Effector memory CD4-positive, alpha-beta T cell (primary cell): Measurements from ENCODE around the gene MAPK8IP3.

ENCODE experiments used
- DNase-seq, 3 donors: peaks; one replicate each; pipeline ENCODE4 v3.0.0-alpha.2; 2020
- H3K27ac ChIP-seq: 2 replicates; pipeline ENCODE4 v1.7.0; 2013; ENCODE audit warnings: mild to moderate bottlenecking, low read length, moderate library complexity; ENCODE audit not compliant: insufficient read depth, poor library complexity, severe bottlenecking
- H3K27me3 ChIP-seq: replicated peaks from 2 replicates; pipeline ENCODE4 v1.7.0; 2013; ENCODE audit warnings: mild to moderate bottlenecking, low read length; ENCODE audit not compliant: insufficient read depth, control insufficient read depth, poor library complexity, severe bottlenecking
- H3K36me3 ChIP-seq: 2 replicates; pipeline ENCODE4 v1.7.0; 2013; ENCODE audit warnings: mild to moderate bottlenecking, low read length, moderate library complexity; ENCODE audit not compliant: control insufficient read depth, insufficient read depth
- H3K4me1 ChIP-seq: 2 replicates; pipeline ENCODE4 v1.7.0; 2013; ENCODE audit warnings: low read length, mild to moderate bottlenecking; ENCODE audit not compliant: control insufficient read depth, insufficient read depth, poor library complexity, severe bottlenecking
- H3K4me3 ChIP-seq: 2 replicates; pipeline ENCODE4 v1.7.0; 2013; ENCODE audit warnings: low read length, low read depth, mild to moderate bottlenecking; ENCODE audit not compliant: insufficient read depth, poor library complexity, severe bottlenecking
- H3K9me3 ChIP-seq: 2 replicates; pipeline ENCODE4 v1.7.0; 2013; ENCODE audit warnings: mild to moderate bottlenecking, low read length, moderate library complexity; ENCODE audit not compliant: control insufficient read depth

The MAPK8IP3 gene

DNA sequence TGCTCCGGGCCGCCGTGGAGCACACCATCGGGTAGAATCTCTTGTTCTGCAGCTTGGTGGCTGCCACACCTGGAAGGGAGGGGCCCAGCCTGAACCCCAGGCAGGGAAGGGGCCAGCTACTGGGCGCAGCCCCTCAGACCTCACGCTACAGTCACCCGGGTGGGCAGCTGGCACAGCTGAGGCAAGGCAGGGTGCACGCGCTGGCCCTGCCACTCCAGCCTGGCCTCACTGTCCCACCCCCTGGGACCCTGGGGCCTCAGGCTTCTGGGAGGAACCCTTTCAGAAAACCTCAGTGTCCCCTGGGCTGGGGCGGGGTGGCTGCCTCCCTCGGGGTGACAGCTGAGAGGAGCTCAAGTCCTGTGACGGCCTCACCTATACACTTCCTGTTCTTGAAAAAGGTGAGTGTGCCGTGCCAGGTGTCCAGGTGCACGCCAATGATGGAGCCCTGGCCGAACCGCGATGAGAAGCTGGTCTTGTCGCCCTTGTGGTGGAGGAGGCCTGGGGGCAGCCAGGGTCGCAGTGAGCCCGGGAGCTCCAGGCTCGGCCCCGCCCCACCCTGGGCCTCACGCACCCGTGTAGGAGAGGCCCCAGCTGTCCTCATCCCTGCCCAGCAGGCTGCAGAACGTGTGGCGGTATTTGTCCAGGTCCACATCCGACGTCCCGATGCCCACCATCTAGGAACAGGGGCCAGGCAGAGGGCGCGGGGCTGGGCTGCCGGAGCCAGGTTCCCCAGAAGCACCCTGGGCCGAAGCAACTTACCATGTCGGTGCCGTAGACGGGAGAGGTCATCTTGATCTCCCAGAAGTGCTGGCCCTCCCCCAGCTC is 71.6 kb downstream of the MAPK8IP3 start:
- peaks cover 21% of the 10 kb centered on the region for H3K4me1 ChIP-seq
- H3K36me3 ChIP-seq = peaks cover 27% of the 10 kb centered on the region
- H3K27ac ChIP-seq = no peak overlapping the region
- H3K9me3 ChIP-seq = no peaks in the 10 kb centered on the region
- no peak overlapping the region for H3K4me3 ChIP-seq
- DNase-seq = no peak
- H3K27me3 ChIP-seq = no peaks in the 10 kb centered on the region

DNA sequence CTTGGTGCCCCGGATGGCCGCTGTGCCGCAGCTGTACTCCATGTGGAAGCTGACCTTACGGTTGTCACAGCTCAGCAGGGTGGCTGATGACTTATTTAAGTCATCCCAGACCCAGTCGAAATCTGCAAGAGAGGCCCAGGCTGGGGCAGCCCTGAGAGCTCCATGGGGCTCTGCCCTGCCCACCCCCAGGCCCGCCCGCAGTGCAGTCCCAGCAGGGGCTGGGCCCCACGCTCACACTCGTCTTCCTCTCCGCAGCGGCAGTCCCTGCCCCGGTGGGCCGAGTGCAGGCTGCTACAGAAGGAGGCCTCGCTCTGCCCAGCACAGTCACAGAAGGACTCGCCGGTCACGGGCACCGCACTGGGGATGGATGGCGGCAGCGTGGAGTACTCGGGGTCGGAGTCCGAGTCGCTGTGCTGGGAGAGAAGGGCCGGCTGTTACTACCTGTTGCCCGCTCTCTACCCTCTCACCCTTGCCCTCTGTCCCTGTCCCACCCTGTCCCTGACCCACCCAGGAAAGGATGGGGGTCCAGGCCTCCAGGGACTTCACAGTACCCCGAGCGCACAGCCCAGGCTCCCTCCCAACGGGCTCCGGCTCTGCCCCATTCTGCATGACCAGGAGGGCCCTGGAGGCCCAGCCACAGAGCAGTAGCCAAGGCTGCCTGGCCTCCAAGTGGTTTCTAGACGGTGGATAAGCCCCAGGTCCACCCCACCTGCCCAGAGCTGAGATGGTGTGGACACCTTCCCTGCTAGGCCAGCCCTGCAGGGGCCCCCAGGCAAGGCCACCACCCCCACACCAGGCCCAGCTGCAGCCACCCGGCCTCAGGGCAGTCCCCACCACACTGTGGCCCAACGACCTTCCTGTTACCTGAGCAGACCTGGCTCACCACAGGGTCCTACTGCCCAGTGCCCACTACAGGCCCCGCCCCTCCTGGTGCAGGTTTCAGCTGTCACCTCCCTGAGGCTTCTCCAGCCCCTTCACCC is 72.5 kb downstream of the MAPK8IP3 start:
- no peak for DNase-seq
- no peaks in the 10 kb centered on the region for H3K9me3 ChIP-seq
- no peak overlapping the region for H3K27ac ChIP-seq
- peaks cover 27% of the 10 kb centered on the region for H3K36me3 ChIP-seq
- no peak overlapping the region for H3K4me3 ChIP-seq
- no peaks in the 10 kb centered on the region for H3K27me3 ChIP-seq
- H3K4me1 ChIP-seq = peaks cover 20% of the 10 kb centered on the region

DNA sequence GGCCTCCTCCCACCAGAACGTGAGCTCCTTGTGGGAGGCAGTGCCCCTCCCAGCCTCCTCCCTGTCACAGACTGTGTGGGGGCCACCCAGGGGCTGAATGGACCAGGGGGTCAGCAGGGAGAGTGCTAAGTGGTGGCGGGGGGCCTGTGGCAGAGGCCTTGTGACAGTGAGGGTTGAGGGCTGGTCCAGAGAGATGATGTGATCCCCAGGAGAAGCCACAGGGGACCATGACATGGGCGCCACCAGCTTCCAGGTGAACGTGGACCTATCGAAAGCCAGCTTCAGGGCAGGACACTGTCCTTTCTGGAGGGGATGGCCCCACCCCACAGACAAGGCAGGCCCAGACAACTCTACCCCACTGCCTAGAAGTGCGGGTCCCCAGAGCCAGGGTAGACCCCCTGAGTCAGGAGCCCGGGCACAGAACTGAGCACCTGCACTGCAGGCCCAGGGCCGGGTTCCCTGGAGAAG is 73.3 kb downstream of the MAPK8IP3 start:
- H3K4me3 ChIP-seq = no peak overlapping the region
- H3K4me1 ChIP-seq = peaks cover 13% of the 10 kb centered on the region
- no peaks in the 10 kb centered on the region for H3K9me3 ChIP-seq
- peaks cover 27% of the 10 kb centered on the region for H3K36me3 ChIP-seq
- H3K27ac ChIP-seq = no peak overlapping the region
- DNase-seq = no peak
- H3K27me3 ChIP-seq = no peaks in the 10 kb centered on the region

DNA sequence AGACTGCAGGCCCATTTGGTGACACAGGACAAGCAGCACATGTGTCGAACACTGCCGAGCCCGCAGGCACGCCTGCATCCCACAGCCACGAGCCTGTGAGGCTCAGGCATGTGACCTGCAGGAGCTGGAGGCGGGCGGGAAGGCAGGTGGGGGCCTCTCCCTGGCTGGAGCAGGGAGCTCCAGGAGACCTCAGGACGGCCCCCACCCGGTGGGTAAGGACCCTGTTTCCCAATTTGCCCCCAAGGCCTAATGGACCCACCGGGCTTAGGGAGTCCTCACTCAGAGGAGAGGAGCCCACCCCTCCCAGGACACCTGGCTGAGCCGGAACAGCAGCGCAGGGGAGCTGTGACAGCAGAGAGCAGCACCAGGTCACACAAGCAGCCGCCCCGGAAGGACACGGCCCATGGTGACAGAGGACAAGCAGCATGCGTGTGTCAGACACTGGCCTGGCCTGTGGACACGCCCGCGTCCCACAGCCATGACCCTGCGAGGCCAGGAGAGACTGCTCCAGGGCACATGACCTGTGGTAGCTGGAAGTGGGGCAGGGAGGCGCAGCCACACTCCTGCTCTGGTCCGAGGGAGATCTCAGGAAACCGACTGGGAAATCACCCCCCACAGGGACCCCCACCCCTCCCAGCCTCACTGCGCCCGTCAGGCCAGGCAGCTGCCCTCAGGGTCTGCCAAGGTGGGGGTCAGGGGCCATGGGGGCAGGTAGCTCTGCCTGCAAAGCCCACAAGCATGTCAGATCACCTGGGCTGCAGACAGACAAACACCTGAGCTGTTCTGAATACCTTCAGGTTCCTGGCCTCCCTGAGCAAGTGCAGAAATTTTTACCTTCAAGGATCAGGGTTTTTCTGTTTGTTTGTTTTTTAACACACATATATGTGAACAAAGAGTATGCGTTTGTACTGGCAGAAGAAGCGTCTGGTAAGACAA is 74.0 kb downstream of the MAPK8IP3 start:
- Histone ChIP-seq H3K4me1 (peaks cover 9% of the 10 kb centered on the region), H3K27me3 (no peaks in the 10 kb centered on the region), H3K36me3 (peaks cover 27% of the 10 kb centered on the region), H3K9me3 (no peaks in the 10 kb centered on the region), H3K4me3 (no peak overlapping the region), H3K27ac (no peak overlapping the region)
- DNase-seq = no peak

DNA sequence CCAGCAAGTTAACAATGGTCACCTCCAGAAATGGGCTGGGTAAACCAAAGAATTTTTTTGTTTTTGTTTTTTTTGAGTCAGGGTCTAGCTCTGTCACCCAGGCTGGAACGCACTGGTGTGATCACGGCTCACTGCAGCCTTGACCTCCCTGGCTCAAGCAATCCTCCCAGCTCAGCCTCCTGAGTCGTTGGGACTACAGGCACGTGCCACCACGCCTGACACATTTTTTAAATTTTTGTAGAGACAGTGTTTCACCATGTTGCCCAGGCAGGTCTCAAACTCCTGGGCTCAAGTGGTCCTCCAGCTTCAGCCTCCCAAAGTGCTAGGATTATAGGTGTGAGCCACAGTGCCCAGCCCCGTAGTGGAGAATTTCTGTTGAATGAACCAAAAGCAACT is 74.7 kb downstream of the MAPK8IP3 start:
- peaks cover 25% of the 10 kb centered on the region for H3K36me3 ChIP-seq
- H3K9me3 ChIP-seq = no peaks in the 10 kb centered on the region
- H3K4me3 ChIP-seq = no peak overlapping the region
- peaks cover 9% of the 10 kb centered on the region for H3K4me1 ChIP-seq
- H3K27ac ChIP-seq = no peak overlapping the region
- DNase-seq = no peak
- no peaks in the 10 kb centered on the region for H3K27me3 ChIP-seq

DNA sequence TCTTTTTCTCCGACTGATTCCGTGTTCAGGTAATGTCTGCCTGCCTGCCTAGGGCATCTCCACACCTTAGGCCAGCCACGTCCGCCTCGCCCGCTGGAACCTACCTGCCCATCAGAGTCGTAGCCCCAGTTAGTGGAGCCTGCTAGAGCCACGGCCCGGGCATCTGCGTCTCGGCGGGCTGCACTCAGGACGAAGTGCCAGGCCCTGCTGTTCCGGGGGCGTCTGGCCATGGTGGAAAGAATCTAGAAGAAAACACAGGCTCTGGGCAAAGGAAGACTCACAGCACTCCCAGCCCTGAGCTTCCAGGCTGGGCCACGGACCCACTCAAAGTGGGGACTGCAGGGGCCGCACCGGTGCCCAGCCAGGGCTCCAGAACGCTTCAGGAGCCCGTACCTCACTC is 75.3 kb downstream of the MAPK8IP3 start:
- Histone ChIP-seq H3K27me3 (no peaks in the 10 kb centered on the region), H3K4me1 (peaks cover 9% of the 10 kb centered on the region), H3K4me3 (peak overlapping the region; percentile 81), H3K27ac (no peak overlapping the region), H3K36me3 (peaks cover 20% of the 10 kb centered on the region), H3K9me3 (no peaks in the 10 kb centered on the region)
- no peak for DNase-seq

DNA sequence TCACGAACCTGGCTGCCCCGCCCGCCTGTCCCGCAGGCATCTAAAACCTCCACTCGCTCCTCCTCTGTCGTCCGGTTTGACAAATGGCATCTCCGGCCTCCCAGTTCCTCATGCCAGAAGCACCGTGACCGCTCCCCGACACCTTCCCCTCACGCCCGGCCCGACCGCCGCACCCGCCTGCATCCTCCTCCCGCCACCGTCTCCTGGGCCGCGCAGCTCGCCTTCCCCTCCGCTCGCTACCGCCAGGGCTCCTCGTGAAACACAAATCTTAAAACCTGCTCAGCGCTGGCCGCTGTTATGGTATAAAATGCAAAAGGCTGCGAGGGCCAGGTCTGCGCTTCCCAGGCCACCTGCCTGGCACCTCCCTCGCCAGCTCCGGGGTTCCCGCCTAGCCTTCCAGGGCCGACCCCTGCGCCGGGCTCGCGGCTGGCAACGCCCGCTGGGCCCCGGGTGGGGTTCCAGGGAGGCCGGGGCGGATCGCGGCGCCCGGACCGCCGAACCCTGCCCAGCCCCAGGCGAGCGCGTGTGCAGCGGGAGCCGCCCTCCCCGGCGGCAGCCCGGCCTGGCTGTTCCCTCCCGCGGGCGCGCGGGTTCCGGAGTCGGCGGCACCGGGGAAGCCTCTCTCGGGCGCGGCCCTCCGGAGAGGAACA is 75.9 kb downstream of the MAPK8IP3 start:
- H3K4me1 ChIP-seq = peaks cover 9% of the 10 kb centered on the region
- no peaks in the 10 kb centered on the region for H3K9me3 ChIP-seq
- H3K27ac ChIP-seq = peak overlapping the region; percentile 82
- H3K27me3 ChIP-seq = no peaks in the 10 kb centered on the region
- peak in 2 of 3 donors; percentile 18 to 20 for DNase-seq
- H3K4me3 ChIP-seq = peak overlapping the region; percentile 81
- peaks cover 20% of the 10 kb centered on the region for H3K36me3 ChIP-seq

DNA sequence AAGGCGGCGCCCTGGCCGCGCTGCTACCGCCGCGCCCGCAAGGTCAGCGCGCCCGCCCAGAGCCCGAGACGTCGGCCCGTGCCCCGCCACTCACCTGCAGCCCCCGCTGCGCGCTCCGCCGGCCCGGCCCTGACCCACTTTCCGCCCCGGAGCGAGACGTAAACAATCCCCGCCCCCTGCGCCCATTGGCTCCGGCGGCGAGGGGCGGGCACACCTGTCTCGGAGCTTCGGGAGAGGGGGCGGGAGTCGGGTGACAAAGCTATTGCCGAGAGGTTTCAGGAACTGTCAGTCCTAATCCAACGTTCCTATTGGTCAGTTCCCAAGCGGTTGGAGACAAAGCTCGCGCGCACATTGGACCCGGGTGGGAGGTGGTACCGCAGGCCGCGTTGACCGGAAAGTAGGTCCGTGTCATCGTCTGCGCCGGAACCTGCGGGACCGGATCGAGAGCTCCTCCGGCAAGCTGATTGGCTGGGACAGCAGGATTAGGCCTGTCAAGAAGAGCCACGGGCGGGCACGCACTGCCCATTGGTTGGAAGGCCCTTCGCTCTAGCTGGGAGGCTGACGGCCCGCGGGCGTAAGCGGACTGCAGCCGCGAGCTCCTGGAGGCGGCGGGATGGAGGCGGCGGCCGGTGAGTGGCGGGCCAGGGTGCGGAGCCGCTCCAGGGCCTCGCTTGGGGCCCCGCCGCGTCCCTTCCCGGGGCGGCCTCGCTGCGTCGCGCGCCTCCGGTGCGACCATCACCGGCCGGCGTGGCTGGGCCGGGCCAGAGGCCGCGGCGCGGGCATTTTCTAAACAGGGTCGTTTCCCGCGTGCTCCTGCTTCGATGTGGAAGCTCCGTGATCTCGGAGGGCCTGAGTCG is 76.6 kb downstream of the MAPK8IP3 start, which contains the start of the genes NUBP2 and SPSB3:
NUBP2 (plus strand) TSS at position 553 of the 857 bp plus-strand sequence; CDS start at position 614, 61 bp downstream.
SPSB3 (minus strand) TSS at position 164 of the 857 bp plus-strand sequence. CDS start 1,088 bp downstream, outside the sequence.
- H3K9me3 ChIP-seq = no peaks in the 10 kb centered on the region
- H3K4me3 ChIP-seq = peak within 1 kb of the TSS; percentile 81
- peaks cover 19% of the 10 kb centered on the region for H3K36me3 ChIP-seq
- H3K27ac ChIP-seq = peak within 1 kb of the TSS; percentile 82
- peaks cover 9% of the 10 kb centered on the region for H3K4me1 ChIP-seq
- peak; percentile 98 to 99 (median 98) for DNase-seq
- no peaks in the 10 kb centered on the region for H3K27me3 ChIP-seq
